Thymus (tissue), 11 donors: Measurements from ENCODE around the gene WWC2. TPM values are rescaled to one million over a fixed set of nuclear protein-coding genes. Genes with fewer than 3 reads are reported as not detected.

Source experiments
- DNase-seq, 9 donors: peaks; one replicate each; pipeline ENCODE4 v3.0.0-alpha.2; 2013; ENCODE audit warnings: low spot score in 9 of 9, low read depth in 6 of 9, missing footprints in 1 of 9
- H3K27ac ChIP-seq, 2 donors: one replicate each; pipeline ENCODE4 v1.5.1; 2013; ENCODE audit warnings: control low read depth in 1 of 2, low read depth in 1 of 2, low read length in 1 of 2, mild to moderate bottlenecking in 1 of 2, moderate library complexity in 1 of 2
- H3K27me3 ChIP-seq, 2 donors: one replicate each; pipeline ENCODE4 v1.5.1; 2013; ENCODE audit warnings: low read length in 1 of 2; ENCODE audit not compliant: control insufficient read depth in 2 of 2, insufficient read depth in 1 of 2
- H3K36me3 ChIP-seq, 2 donors: one replicate each; pipeline ENCODE4 v1.5.1; 2013; ENCODE audit warnings: low read length in 1 of 2, mild to moderate bottlenecking in 1 of 2, moderate library complexity in 1 of 2; ENCODE audit not compliant: control insufficient read depth in 2 of 2, insufficient read depth in 2 of 2
- H3K4me1 ChIP-seq, 2 donors: one replicate each; pipeline ENCODE4 v1.5.1; 2013; ENCODE audit warnings: low read length in 2 of 2; ENCODE audit not compliant: control insufficient read depth in 2 of 2, insufficient read depth in 2 of 2
- H3K4me3 ChIP-seq, 2 donors: one replicate each; pipeline ENCODE4 v1.5.1; 2013; ENCODE audit warnings: low read length in 2 of 2, control low read depth in 1 of 2, mild to moderate bottlenecking in 1 of 2
- H3K9me3 ChIP-seq, 2 donors: one replicate each; pipeline ENCODE4 v1.5.1; 2013; ENCODE audit warnings: low read length in 1 of 2, mild to moderate bottlenecking in 1 of 2; ENCODE audit not compliant: control insufficient read depth in 2 of 2, insufficient read depth in 1 of 2
- WGBS: extraction: QIAGEN DNeasy Blood & Tissue Kit; methylation state at CpG from one replicate; pipeline ENCODE4 v1.1.7; 2013; 5-methylcytosine and 5-hydroxymethylcytosine counted together
- polyA plus RNA-seq: library from polyadenylated mRNA; stranded (reverse); fragments of 200-250 nt; gene quantifications from one replicate; pipeline ENCODE4 v1.2.3, GENCODE V29; 2013
- total RNA-seq: library from RNA; stranded (reverse); fragments of 120-200 nt; gene quantifications from one replicate; pipeline ENCODE4 v1.2.4, GENCODE V29; 2013
- donor health status: healthy.

Gene WWC2
- total and polyA plus RNA-seq, 2 donors, result 1.5 to 2.5 TPM

- DNase-seq, result no peak
- WGBS, result 90% methylated on average over 15 of the region's 15 CpGs
- no peaks in the 10 kb centered on the region for H3K4me1 ChIP-seq
- no peaks in the 10 kb centered on the region for H3K9me3 ChIP-seq
- H3K36me3 ChIP-seq, result no peaks in the 10 kb centered on the region
- H3K27me3 ChIP-seq, result peaks cover 2 to 15% of the 10 kb centered on the region in 2 donors
- H3K4me3 ChIP-seq, result no peak overlapping the region
- H3K27ac ChIP-seq, result no peak overlapping the region
Measured at GRCh38 chr4:183344523-183345255, 245.6 kb downstream of the WWC2 start.

- H3K27me3 ChIP-seq, result peaks cover 2 to 15% of the 10 kb centered on the region in 2 donors
- H3K27ac ChIP-seq, result no peak overlapping the region
- no peaks in the 10 kb centered on the region for H3K36me3 ChIP-seq
- no peaks in the 10 kb centered on the region for H3K9me3 ChIP-seq
- no peak overlapping the region for H3K4me3 ChIP-seq
- no peaks in the 10 kb centered on the region for H3K4me1 ChIP-seq
- WGBS, result 95% methylated on average over 4 of the region's 4 CpGs
- DNase-seq, result no peak
Measured at GRCh38 chr4:183345261-183345660, 246.2 kb downstream of the WWC2 start.

- 94% methylated on average over 8 of the region's 8 CpGs for WGBS
- peaks cover 2 to 15% of the 10 kb centered on the region in 2 donors for H3K27me3 ChIP-seq
Measured at GRCh38 chr4:183347146-183347545, 248.1 kb downstream of the WWC2 start.

GRCh38 chr4:183347566-183347965, 248.5 kb downstream of the WWC2 start:
- peaks cover 2 to 11% of the 10 kb centered on the region in 2 donors for H3K27me3 ChIP-seq
- no peaks in the 10 kb centered on the region for H3K36me3 ChIP-seq
- DNase-seq, result no peak
- H3K27ac ChIP-seq, result no peak overlapping the region
- H3K4me3 ChIP-seq, result no peak overlapping the region
- H3K9me3 ChIP-seq, result no peaks in the 10 kb centered on the region
- WGBS, result 96% methylated on average over 4 of the region's 4 CpGs
- H3K4me1 ChIP-seq, result no peaks in the 10 kb centered on the region

More at GRCh38 chr4:183347146-183347545, 248.1 kb downstream of the WWC2 start:
- Histone ChIP-seq H3K4me1 (no peaks in the 10 kb centered on the region), H3K27ac (no peak overlapping the region), H3K9me3 (no peaks in the 10 kb centered on the region), H3K4me3 (no peak overlapping the region), H3K36me3 (no peaks in the 10 kb centered on the region)
- no peak for DNase-seq

GRCh38 chr4:183348136-183348535, 249.1 kb downstream of the WWC2 start:
- no peak for DNase-seq
- WGBS, result 73% methylated on average over 12 of the region's 12 CpGs
- H3K9me3 ChIP-seq, result no peaks in the 10 kb centered on the region
- H3K4me3 ChIP-seq, result no peak overlapping the region
- H3K27me3 ChIP-seq, result peaks cover 1 to 5% of the 10 kb centered on the region in 2 donors
- H3K27ac ChIP-seq, result no peak overlapping the region
- no peaks in the 10 kb centered on the region for H3K4me1 ChIP-seq
- no peaks in the 10 kb centered on the region for H3K36me3 ChIP-seq

GRCh38 chr4:183348706-183349659, 249.9 kb downstream of the WWC2 start:
- Histone ChIP-seq H3K27ac (no peak overlapping the region), H3K4me3 (no peak overlapping the region)
- 81% methylated on average over 17 of the region's 17 CpGs for WGBS

GRCh38 chr4:183349673-183350072, 250.6 kb downstream of the WWC2 start:
- Histone ChIP-seq H3K4me3 (no peak overlapping the region), H3K4me1 (no peaks in the 10 kb centered on the region), H3K27me3 (no peaks in the 10 kb centered on the region), H3K9me3 (no peaks in the 10 kb centered on the region), H3K27ac (no peak overlapping the region), H3K36me3 (no peaks in the 10 kb centered on the region)
- 96% methylated on average over 9 of the region's 9 CpGs for WGBS
- no peak for DNase-seq

More at GRCh38 chr4:183348706-183349659, 249.9 kb downstream of the WWC2 start:
- no peaks in the 10 kb centered on the region for H3K9me3 ChIP-seq
- no peaks in the 10 kb centered on the region for H3K36me3 ChIP-seq
- H3K4me1 ChIP-seq, result no peaks in the 10 kb centered on the region
- no peaks in the 10 kb centered on the region for H3K27me3 ChIP-seq
- no peak for DNase-seq

GRCh38 chr4:183350317-183351071, 251.4 kb downstream of the WWC2 start:
- Histone ChIP-seq H3K4me3 (no peak overlapping the region), H3K27ac (no peak overlapping the region), H3K9me3 (no peaks in the 10 kb centered on the region), H3K4me1 (no peaks in the 10 kb centered on the region), H3K36me3 (no peaks in the 10 kb centered on the region), H3K27me3 (no peaks in the 10 kb centered on the region)
- DNase-seq, result no peak
- WGBS, result 95% methylated on average over 17 of the region's 17 CpGs
